IPS-18c (cell line): ENCODE results near the gene TEK.
"Not testable (repeated sequence)": the region's sequence is repeated elsewhere in the genome, so short reads cannot be mapped to it uniquely, and the experiment has no call there.

Experiments used
- H3K4me3 ChIP-seq: 2 replicates; pipeline ENCODE4 v1.7.0; 2013; ENCODE audit warnings: low read depth, mild to moderate bottlenecking, low read length, moderate library complexity; ENCODE audit not compliant: insufficient read depth
- H3K9me3 ChIP-seq: one replicate; pipeline ENCODE4 v1.6.1; 2013; ENCODE audit warnings: mild to moderate bottlenecking, low read length, moderate library complexity; ENCODE audit not compliant: control insufficient read depth, insufficient read depth

TEK gene

GRCh38 chr9:27193886-27194285, 84.9 kb downstream of the TEK start:
- H3K9me3 ChIP-seq: no peaks in the 10 kb centered on the region
- no peak overlapping the region for H3K4me3 ChIP-seq

- Histone ChIP-seq H3K9me3 (no peaks in the 10 kb centered on the region), H3K4me3 (no peak overlapping the region)
Observed at GRCh38 chr9:27194401-27195091, 85.5 kb downstream of the TEK start.

DNA sequence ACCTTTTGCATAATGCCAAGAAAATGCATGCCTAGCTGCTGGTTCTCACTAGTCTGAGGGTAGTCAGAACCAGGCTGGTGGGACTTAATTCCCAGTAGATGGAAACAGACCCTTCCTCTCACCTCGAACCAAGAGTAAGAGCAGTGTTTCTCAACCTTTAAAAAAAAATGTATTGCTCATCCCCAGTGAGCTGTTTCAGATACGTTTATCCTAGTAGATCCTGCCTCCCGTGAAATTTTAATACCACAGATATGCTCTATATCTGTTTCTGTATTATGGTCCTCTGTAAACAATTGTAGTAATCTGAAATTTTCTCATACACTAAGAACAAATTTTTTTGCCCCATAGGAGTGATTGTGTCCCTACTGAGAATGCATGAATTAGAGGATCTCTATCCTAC, 86.2 kb downstream of the TEK start:
- Histone ChIP-seq H3K4me3 (no peak overlapping the region), H3K9me3 (no peaks in the 10 kb centered on the region)

- Histone ChIP-seq H3K4me3 (no peak overlapping the region), H3K9me3 (no peaks in the 10 kb centered on the region)
Observed at GRCh38 chr9:27196383-27196782, 87.4 kb downstream of the TEK start.

- Histone ChIP-seq H3K4me3 (no peak overlapping the region), H3K9me3 (no peaks in the 10 kb centered on the region)
Observed at GRCh38 chr9:27198190-27198589, 89.2 kb downstream of the TEK start.

DNA sequence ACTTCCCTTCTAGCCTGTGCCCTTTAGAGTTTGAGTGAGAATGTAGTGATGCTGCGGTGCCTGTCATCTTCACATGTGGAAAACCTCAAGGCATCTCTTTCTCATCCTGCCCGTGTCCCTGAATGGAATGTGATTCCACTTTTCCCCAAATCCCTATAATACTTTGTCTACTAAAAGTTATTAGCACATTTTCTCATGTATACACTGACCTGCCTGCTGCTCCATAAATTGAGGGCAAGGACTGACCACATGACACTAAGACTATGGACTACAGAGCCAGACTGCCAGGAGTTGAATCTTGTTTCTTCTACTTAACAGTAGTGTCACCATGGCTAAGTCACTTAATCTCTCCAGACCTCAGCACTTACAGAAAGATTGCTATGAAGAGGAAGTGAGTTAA, 93.0 kb downstream of the TEK start:
- Histone ChIP-seq H3K4me3 (no peak overlapping the region), H3K9me3 (no peaks in the 10 kb centered on the region)

- no peak overlapping the region for H3K4me3 ChIP-seq
- H3K9me3 ChIP-seq: no peaks in the 10 kb centered on the region
Observed at GRCh38 chr9:27203783-27204182, 94.8 kb downstream of the TEK start.

- Histone ChIP-seq H3K4me3 (no peak overlapping the region), H3K9me3 (no peaks in the 10 kb centered on the region)
Observed at GRCh38 chr9:27204578-27204977, 95.6 kb downstream of the TEK start.

DNA sequence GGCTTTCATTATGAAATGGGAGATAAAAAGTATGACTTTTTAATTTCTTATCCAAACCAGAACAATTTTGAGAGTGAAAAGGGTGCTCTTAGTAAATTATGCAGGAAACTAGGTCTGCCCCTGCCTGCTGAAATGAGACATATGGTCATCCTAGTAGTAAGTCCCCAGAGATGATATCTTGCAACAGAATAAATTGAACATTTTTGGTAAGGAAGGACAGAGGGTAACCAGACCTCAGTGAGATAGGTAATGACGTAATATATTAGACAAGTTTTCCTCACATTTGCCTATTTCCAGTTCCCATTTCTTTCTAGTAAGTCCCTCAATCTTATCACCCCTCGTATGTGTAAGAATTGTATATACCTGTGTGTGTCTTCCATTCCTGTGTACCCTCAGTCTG, 96.2 kb downstream of the TEK start:
- Histone ChIP-seq H3K4me3 (no peak overlapping the region), H3K9me3 (no peaks in the 10 kb centered on the region)

DNA sequence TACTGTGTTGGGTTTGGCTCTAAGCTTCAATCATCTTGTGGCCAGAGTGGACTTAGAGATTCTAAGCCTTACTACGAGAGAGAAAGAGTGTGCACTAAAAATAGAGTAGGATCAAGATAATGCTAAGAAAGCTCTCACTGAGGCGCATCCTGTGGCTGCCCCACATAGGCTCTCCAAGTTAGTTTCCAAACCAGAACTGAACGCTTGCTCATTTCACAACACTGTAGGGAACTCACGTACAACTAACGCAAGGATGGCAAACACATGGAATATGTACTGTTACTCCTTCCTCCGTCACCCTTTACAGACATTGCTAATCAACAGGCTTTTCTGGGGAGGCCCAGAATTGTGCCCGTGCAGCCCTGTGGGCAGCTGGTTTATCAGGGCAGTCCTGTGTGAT, 97.0 kb downstream of the TEK start:
- no peak overlapping the region for H3K4me3 ChIP-seq
- H3K9me3 ChIP-seq: no peaks in the 10 kb centered on the region

GRCh38 chr9:27209034-27209433, 100.0 kb downstream of the TEK start:
- H3K4me3 ChIP-seq: no peak overlapping the region
- H3K9me3 ChIP-seq: no peaks in the 10 kb centered on the region

DNA sequence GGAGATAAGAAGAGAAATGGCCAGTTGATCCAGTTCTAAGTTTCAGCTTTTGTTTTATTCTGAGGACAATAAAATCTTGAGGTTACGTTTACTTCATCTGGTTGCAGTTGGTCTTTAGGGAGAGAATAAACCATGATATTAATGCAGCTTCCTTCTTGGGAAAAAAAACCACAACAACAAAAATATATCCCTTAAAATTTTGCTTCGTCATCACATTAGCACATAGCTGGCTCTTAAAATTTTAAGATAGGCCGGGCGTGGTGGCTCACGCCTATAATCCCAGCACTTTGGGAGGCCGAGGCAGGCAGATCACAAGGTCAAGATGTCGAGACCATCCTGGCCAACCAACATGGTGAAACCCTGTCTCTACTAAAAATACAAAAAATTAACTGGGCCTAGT, 101.6 kb downstream of the TEK start:
- Histone ChIP-seq H3K4me3 (no peak overlapping the region), H3K9me3 (no peaks in the 10 kb centered on the region)

GRCh38 chr9:27212191-27212590, 103.2 kb downstream of the TEK start:
- no peak overlapping the region for H3K4me3 ChIP-seq
- H3K9me3 ChIP-seq: no peaks in the 10 kb centered on the region

- Histone ChIP-seq H3K4me3 (no peak overlapping the region), H3K9me3 (no peaks in the 10 kb centered on the region)
Observed at GRCh38 chr9:27212621-27213020, 103.6 kb downstream of the TEK start.

DNA sequence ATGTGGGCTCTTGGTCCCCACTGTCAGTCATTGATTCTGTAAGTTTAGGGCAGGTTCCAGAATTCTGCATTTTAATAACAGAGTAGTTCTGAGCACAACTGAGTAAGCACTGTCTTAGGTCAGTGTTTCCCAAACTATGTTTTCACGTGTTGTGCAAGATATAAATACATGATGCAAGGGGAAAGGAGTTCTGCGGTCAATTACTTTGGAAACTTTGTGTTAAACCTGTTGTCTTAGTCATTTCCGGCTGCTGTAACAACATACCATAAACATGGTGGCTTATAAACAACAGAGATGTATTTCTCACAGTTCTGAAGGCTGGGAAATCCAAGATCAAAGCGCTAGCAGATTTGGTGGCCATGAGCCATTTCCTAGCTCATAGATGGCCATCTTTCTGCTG, 118.2 kb downstream of the TEK start:
- H3K4me3 ChIP-seq: no peak overlapping the region
- H3K9me3 ChIP-seq: no peaks in the 10 kb centered on the region

GRCh38 chr9:27239648-27240047, 130.6 kb downstream of the TEK start:
- not testable (repeated sequence) for H3K9me3 ChIP-seq, H3K4me3 ChIP-seq

DNA sequence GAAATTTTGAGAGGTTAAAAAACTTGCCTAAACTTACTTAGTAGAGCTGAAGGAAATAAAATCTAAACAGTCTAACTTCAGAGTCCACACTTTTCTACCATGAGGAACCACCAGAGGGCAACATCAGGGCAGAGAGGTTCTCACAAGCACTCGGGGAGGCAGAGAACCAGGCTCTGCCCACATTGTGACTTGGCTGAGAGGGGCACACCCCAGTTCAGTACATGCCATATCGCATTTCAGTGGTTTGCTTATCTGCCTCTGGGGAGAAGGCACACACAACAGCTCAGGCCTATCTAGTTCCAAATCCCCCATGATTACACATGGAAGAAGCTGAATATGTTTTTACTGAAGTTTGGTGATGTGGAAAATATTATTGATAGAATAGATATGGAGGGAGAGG, 138.7 kb downstream of the TEK start:
- Histone ChIP-seq H3K4me3 (no peak overlapping the region), H3K9me3 (no peaks in the 10 kb centered on the region)

DNA sequence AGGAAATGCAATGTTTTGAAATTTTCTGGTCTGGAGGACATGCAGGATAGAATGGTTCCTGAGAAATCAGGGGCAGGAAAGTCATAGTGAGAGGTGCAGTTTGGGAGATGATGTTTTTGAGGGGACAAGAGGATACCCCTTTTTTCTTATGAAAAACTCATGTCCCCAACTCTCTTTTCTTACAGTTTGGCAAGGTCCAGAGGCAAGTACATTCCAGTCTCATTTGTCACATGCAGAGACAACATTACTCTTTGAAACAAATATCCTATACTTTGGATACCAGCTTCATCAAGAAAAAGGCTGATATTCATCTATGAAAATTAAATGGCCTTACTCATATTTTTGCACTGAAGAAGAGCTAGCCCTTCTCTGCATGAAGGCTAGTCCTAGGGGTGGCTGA, 139.7 kb downstream of the TEK start:
- Histone ChIP-seq H3K9me3 (no peaks in the 10 kb centered on the region), H3K4me3 (no peak overlapping the region)

DNA sequence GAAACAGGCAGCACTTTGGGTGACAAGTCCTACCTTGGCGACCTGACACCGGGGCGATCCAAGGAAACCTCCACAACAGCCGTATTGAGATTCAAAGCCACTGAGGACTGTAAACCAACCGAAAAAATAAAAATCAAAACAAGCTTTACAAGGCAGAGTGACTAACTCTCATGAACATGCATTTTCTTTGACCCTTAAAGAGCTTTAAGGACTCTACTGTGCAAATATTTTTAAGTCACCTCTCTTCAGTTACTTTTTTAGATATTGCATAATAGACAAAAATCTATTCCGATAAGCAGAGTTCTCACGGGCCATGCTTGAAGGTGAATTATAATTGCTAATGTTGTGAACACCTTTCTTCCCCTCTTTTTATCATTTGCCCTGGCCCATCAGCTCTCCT, 149.6 kb downstream of the TEK start:
- Histone ChIP-seq H3K9me3 (no peaks in the 10 kb centered on the region), H3K4me3 (no peak overlapping the region)
